GM19240 (cell line): ENCODE measurements around the gene TMEM231.

Source experiments
- DNase-seq: peaks from one replicate; pipeline ENCODE4 v3.0.0; 2011; ENCODE audit warnings: low spot score; ENCODE audit not compliant: insufficient read length

TMEM231 gene

GRCh38 chr16:75494184-75494583 lies 61.9 kb downstream of the TMEM231 start:
- DNase-seq = no peak

- DNase-seq = no peak
These were observed 64.2 kb downstream of the TMEM231 start for GRCh38 chr16:75491876-75492275.

GRCh38 chr16:75488322-75488721 lies 67.7 kb downstream of the TMEM231 start:
- no peak for DNase-seq
